Prostate gland (tissue), 2 donors: ENCODE results near the gene FMN2. TPM values are rescaled to one million over a fixed set of nuclear protein-coding genes. Genes with fewer than 3 reads are reported as not detected.

Source experiments
- DNase-seq: peaks from one replicate; pipeline ENCODE4 v3.0.0-alpha.2; 2019; ENCODE audit warnings: low spot score
- H3K27ac ChIP-seq, 2 donors: fragments of 200-600 bp; sonication (generic); 2 replicates each; pipeline ENCODE4 v1.5.1; 2017 to 2019
- H3K27me3 ChIP-seq: fragments of 200-600 bp; sonication (generic); replicated peaks from 2 replicates; pipeline ENCODE4 v1.5.1; 2019; ENCODE audit not compliant: insufficient read depth
- H3K36me3 ChIP-seq, 2 donors: fragments of 200-600 bp; sonication (generic); 1 replicate in 1 of 2; 2 replicates in 1 of 2; pipeline versions ENCODE4 v1.5.1 to v1.8.1; 2017 to 2019
- H3K4me1 ChIP-seq: fragments of 200-600 bp; sonication (generic); replicated peaks from 2 replicates; pipeline ENCODE4 v1.5.1; 2019
- H3K4me3 ChIP-seq, 2 donors: fragments of 200-600 bp; sonication (generic); 2 replicates each; pipeline ENCODE4 v1.5.1; 2017 to 2019
- H3K9me3 ChIP-seq: fragments of 200-600 bp; sonication (generic); 2 replicates; pipeline ENCODE4 v1.5.1; 2017
- POLR2A ChIP-seq: fragments of 450-650 bp; IDR thresholded peaks from one replicate; pipeline ENCODE4 v1.6.1; 2016; ENCODE audit warnings: antibody characterized with exemption, mild to moderate bottlenecking
- POLR2AphosphoS5 ChIP-seq: sonication (generic); formaldehyde crosslinking; IDR thresholded peaks from one replicate; pipeline ENCODE4 v1.6.1; 2017; ENCODE audit warnings: antibody characterized with exemption
- WGBS: methylation state at CpG from one replicate; pipeline ENCODE4 v1.1.5; 2018; 5-methylcytosine and 5-hydroxymethylcytosine counted together
- intact Hi-C: fragments of 100-400 bp; cut with DNase I; formaldehyde crosslinking; loops from one replicate; pipeline ENCODE4 v1.14.2; 2022
- total RNA-seq, 2 donors: library from RNA; depleted of rRNA; stranded (reverse); fragments of >200 nt; gene quantifications; one replicate each; pipeline ENCODE4 v1.1.0, GENCODE V29; 2016
- TF ChIP-seq, protein P1 (sequence below), 4 experiments: fragments of 200-600 bp in 2 of 4; fragments of 450-650 bp in 2 of 4; sonication (generic) in 2 of 4; IDR thresholded peaks; 1 replicate in 3 of 4; 2 replicates in 1 of 4; pipeline ENCODE4 v1.5.1; 2016 to 2019; ENCODE audit warnings: antibody characterized with exemption in 4 of 4, mild to moderate bottlenecking in 2 of 4, moderate library complexity in 2 of 4

The FMN2 gene
- total RNA-seq, 2 donors from 2014 or later, result 0.27 to 4.8 TPM

- intact Hi-C loops, result no loop called here
- Histone ChIP-seq H3K9me3 (no peaks in the 10 kb centered on the region), H3K27ac (no peak overlapping the region), H3K4me3 (no peak overlapping the region), H3K4me1 (no peaks in the 10 kb centered on the region), H3K27me3 (no peaks in the 10 kb centered on the region), H3K36me3 (no peaks in the 10 kb centered on the region)
- DNase-seq, result no peak
- 43% methylated on average over 3 of the region's 3 CpGs for WGBS
- TF ChIP-seq POLR2A (no peak), POLR2AphosphoS5 (no peak)
- TF ChIP-seq, protein P1, sequence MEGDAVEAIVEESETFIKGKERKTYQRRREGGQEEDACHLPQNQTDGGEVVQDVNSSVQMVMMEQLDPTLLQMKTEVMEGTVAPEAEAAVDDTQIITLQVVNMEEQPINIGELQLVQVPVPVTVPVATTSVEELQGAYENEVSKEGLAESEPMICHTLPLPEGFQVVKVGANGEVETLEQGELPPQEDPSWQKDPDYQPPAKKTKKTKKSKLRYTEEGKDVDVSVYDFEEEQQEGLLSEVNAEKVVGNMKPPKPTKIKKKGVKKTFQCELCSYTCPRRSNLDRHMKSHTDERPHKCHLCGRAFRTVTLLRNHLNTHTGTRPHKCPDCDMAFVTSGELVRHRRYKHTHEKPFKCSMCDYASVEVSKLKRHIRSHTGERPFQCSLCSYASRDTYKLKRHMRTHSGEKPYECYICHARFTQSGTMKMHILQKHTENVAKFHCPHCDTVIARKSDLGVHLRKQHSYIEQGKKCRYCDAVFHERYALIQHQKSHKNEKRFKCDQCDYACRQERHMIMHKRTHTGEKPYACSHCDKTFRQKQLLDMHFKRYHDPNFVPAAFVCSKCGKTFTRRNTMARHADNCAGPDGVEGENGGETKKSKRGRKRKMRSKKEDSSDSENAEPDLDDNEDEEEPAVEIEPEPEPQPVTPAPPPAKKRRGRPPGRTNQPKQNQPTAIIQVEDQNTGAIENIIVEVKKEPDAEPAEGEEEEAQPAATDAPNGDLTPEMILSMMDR (IDR thresholded peaks at IDR 0.05), result no peak
Observed at GRCh38 chr1:240056350-240056749, 35.3 kb upstream of the FMN2 start.

DNA sequence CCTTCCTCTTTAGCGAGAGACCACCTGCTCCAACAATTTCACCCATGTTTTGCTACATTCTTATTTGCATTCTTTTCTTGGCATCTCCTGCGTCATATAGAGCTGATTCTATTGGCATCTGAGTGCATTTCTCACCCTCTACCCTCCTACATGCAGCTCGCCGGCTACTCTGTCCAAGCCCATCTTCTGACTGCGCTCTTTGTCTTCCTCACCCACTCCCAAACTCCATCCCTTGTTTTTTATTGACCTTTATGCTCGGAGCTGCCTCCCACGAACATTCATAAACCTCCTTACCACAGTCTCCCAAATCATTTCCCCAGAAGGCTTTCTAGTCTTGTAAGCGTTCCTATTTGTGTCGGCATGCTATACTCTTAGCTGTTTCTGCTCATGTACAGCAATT lies 33.6 kb upstream of the FMN2 start:
- no peaks in the 10 kb centered on the region for H3K4me1 ChIP-seq
- H3K27ac ChIP-seq, result no peak overlapping the region
- no peak for DNase-seq
- H3K4me3 ChIP-seq, result no peak overlapping the region
- H3K27me3 ChIP-seq, result no peaks in the 10 kb centered on the region
- H3K9me3 ChIP-seq, result no peaks in the 10 kb centered on the region
- no peak for TF ChIP-seq POLR2A
- TF ChIP-seq, protein P1 (IDR thresholded peaks at IDR 0.05), result no peak
- TF ChIP-seq POLR2AphosphoS5, result no peak
- WGBS, result 66% methylated on average over 9 of the region's 9 CpGs
- intact Hi-C loops, result no loop called here
- no peaks in the 10 kb centered on the region for H3K36me3 ChIP-seq

GRCh38 chr1:240068961-240069360 lies 22.7 kb upstream of the FMN2 start:
- Histone ChIP-seq H3K4me3 (no peak overlapping the region), H3K9me3 (no peaks in the 10 kb centered on the region), H3K27ac (no peak overlapping the region), H3K36me3 (no peaks in the 10 kb centered on the region), H3K27me3 (no peaks in the 10 kb centered on the region), H3K4me1 (no peaks in the 10 kb centered on the region)
- 90% methylated on average over 7 of the region's 7 CpGs for WGBS
- intact Hi-C loops, result no loop called here
- no peak for DNase-seq
- TF ChIP-seq, protein P1 (IDR thresholded peaks at IDR 0.05), result no peak
- TF ChIP-seq POLR2AphosphoS5, result no peak
- no peak for TF ChIP-seq POLR2A

DNA sequence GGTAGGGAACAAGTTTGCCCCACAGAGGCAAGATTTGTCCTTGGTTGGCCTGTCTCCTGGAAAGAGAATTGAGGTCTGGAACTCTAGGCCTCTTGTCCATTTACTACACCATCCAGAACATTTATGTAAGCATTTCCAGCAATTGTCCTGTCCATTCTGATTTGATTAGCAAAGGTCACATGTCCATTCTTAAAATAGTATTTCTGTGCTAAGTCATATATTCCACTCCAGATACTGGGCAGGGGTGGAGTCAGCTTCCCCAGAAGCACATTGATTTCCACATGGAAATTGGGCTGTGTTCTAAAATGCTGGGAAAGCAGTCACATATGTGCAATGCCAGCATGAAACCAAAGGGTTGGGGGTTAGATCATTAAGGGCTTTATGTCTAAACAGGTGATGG lies 21.5 kb upstream of the FMN2 start:
- intact Hi-C loops, result no loop called here
- H3K4me1 ChIP-seq, result no peaks in the 10 kb centered on the region
- H3K27me3 ChIP-seq, result no peaks in the 10 kb centered on the region
- no peak overlapping the region for H3K27ac ChIP-seq
- H3K9me3 ChIP-seq, result no peaks in the 10 kb centered on the region
- H3K4me3 ChIP-seq, result no peak overlapping the region
- DNase-seq, result no peak
- H3K36me3 ChIP-seq, result no peaks in the 10 kb centered on the region
- TF ChIP-seq, protein P1 (IDR thresholded peaks at IDR 0.05), result no peak
- TF ChIP-seq POLR2A (no peak), POLR2AphosphoS5 (no peak)

- no peaks in the 10 kb centered on the region for H3K27me3 ChIP-seq
- intact Hi-C loops, result no loop called here
- H3K4me1 ChIP-seq, result no peaks in the 10 kb centered on the region
- no peak for TF ChIP-seq POLR2A
- TF ChIP-seq, protein P1 (IDR thresholded peaks at IDR 0.05), result no peak
- no peak for TF ChIP-seq POLR2AphosphoS5
- no peaks in the 10 kb centered on the region for H3K36me3 ChIP-seq
- 29% methylated on average over 3 of the region's 3 CpGs for WGBS
- no peaks in the 10 kb centered on the region for H3K9me3 ChIP-seq
- H3K4me3 ChIP-seq, result no peak overlapping the region
- H3K27ac ChIP-seq, result no peak overlapping the region
- DNase-seq, result no peak
Observed at GRCh38 chr1:240073097-240073496, 18.6 kb upstream of the FMN2 start.
